C4-2B (cell line): ENCODE data around the gene NRXN3.

Experiments
- H3K27ac ChIP-seq: fragments of 450-650 bp; 2 replicates; pipeline ENCODE4 v1.5.1; 2017
- ZFX ChIP-seq: fragments of 450-650 bp; IDR thresholded peaks from 2 replicates; pipeline ENCODE4 v1.6.1; 2017
- TF ChIP-seq, protein P1 (sequence below): fragments of 450-650 bp; conservative IDR thresholded peaks from 2 replicates; pipeline ENCODE4 v1.5.1; 2017; ENCODE audit warnings: mild to moderate bottlenecking

Gene NRXN3

GRCh38 chr14:79278798-79279644 is 1108.8 kb downstream of the NRXN3 start:
- no peak for TF ChIP-seq ZFX
- TF ChIP-seq, protein P1, sequence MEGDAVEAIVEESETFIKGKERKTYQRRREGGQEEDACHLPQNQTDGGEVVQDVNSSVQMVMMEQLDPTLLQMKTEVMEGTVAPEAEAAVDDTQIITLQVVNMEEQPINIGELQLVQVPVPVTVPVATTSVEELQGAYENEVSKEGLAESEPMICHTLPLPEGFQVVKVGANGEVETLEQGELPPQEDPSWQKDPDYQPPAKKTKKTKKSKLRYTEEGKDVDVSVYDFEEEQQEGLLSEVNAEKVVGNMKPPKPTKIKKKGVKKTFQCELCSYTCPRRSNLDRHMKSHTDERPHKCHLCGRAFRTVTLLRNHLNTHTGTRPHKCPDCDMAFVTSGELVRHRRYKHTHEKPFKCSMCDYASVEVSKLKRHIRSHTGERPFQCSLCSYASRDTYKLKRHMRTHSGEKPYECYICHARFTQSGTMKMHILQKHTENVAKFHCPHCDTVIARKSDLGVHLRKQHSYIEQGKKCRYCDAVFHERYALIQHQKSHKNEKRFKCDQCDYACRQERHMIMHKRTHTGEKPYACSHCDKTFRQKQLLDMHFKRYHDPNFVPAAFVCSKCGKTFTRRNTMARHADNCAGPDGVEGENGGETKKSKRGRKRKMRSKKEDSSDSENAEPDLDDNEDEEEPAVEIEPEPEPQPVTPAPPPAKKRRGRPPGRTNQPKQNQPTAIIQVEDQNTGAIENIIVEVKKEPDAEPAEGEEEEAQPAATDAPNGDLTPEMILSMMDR = no peak
- peak overlapping the region; percentile 42 for H3K27ac ChIP-seq

GRCh38 chr14:79279645-79280597 is 1109.7 kb downstream of the NRXN3 start:
- H3K27ac ChIP-seq = peak overlapping the region; percentile 42

GRCh38 chr14:79281244-79282152 is 1111.3 kb downstream of the NRXN3 start:
- no peak overlapping the region for H3K27ac ChIP-seq
- TF ChIP-seq, protein P1 = no peak
- TF ChIP-seq ZFX = no peak

More at GRCh38 chr14:79279645-79280597, 1109.7 kb downstream of the NRXN3 start:
- TF ChIP-seq ZFX = no peak
- TF ChIP-seq, protein P1 = no peak

GRCh38 chr14:79284621-79285020 is 1114.4 kb downstream of the NRXN3 start:
- no peak for TF ChIP-seq ZFX
- TF ChIP-seq, protein P1 = no peak
- no peak overlapping the region for H3K27ac ChIP-seq

- TF ChIP-seq, protein P1 = no peak
- no peak for TF ChIP-seq ZFX
- no peak overlapping the region for H3K27ac ChIP-seq
These were observed 1115.1 kb downstream of the NRXN3 start for GRCh38 chr14:79285263-79285662.

DNA sequence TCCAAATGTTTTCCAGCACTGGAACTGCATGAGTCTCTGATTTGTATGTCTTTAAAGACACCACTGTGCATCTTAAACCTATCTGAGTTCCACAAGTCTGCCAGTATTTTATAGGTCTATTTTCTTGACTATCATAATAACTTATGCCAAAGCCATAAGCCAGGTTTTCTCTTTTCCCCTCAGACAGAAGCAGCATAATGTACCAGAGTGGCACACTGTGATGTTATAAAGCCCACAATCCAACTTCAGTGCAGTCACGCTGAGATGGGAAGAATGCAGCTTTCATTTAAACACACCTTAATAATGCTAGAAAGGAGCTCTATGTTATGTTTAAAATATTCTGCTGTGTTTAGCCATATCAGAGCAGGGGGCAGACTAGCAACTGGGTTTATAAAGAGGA is 1117.8 kb downstream of the NRXN3 start:
- TF ChIP-seq ZFX = no peak
- TF ChIP-seq, protein P1 = no peak
- no peak overlapping the region for H3K27ac ChIP-seq
